H54 (cell line): Measurements from ENCODE around the gene ARPC1B.
"Not testable (repeated sequence)": the region's sequence is repeated elsewhere in the genome, so short reads cannot be mapped to it uniquely, and the experiment has no call there.

Experiments
- DNase-seq: peaks from one replicate; pipeline ENCODE4 v3.0.0; 2011; ENCODE audit warnings: low spot score, mixed read lengths; ENCODE audit not compliant: insufficient read length
- FAIRE-seq: peaks from 3 replicates; lab custom pipeline; 2011; peaks lifted over from hg19 to GRCh38; lab: Jason Lieb, UNC
- POLR2A ChIP-seq: IDR thresholded peaks from 2 replicates; pipeline ENCODE4 v1.6.1; 2011; ENCODE audit warnings: low read depth, mild to moderate bottlenecking, low read length

The ARPC1B gene

GRCh38 chr7:99403764-99404163, 29.2 kb downstream of the ARPC1B start:
- FAIRE-seq (no peak), DNase-seq (no peak)
- no peak for TF ChIP-seq POLR2A

- FAIRE-seq (no peak), DNase-seq (peak; percentile 64)
- TF ChIP-seq POLR2A = no peak
Measured at GRCh38 chr7:99404235-99404976, 29.9 kb downstream of the ARPC1B start.

- FAIRE-seq (no peak), DNase-seq (no peak)
- TF ChIP-seq POLR2A = no peak
Measured at GRCh38 chr7:99404977-99405320, 30.4 kb downstream of the ARPC1B start.

GRCh38 chr7:99406557-99406956, 32.0 kb downstream of the ARPC1B start:
- no peak for DNase-seq
- no peak for TF ChIP-seq POLR2A
- no peak for FAIRE-seq

GRCh38 chr7:99407872-99408378, 33.4 kb downstream of the ARPC1B start:
- 0 out of 2 replicates have a peak, but pooled peaks have one; percentile 36 for TF ChIP-seq POLR2A
- peak; percentile 61 for DNase-seq
- no peak for FAIRE-seq

- FAIRE-seq (peak; percentile 33), DNase-seq (peak; percentile 94)
- TF ChIP-seq POLR2A = peak; percentile 83; the same call in 1 of the 2 replicates
Measured at GRCh38 chr7:99408379-99409191, 34.1 kb downstream of the ARPC1B start, which contains the start of the genes BUD31 and PDAP1. BUD31 (plus strand) TSS chr7:99408969; CDS start chr7:99411093, 2,124 bp downstream. PDAP1 (minus strand) TSS chr7:99408597; CDS start chr7:99408548, 49 bp downstream.

GRCh38 chr7:99409192-99409572, 34.7 kb downstream of the ARPC1B start:
- FAIRE-seq (no peak), DNase-seq (no peak)
- TF ChIP-seq POLR2A = no peak

- FAIRE-seq (no peak), DNase-seq (no peak)
- no peak for TF ChIP-seq POLR2A
Measured at GRCh38 chr7:99409806-99410205, 35.3 kb downstream of the ARPC1B start.

- FAIRE-seq (no peak), DNase-seq (no peak)
- no peak for TF ChIP-seq POLR2A
Measured at GRCh38 chr7:99410635-99411034, 36.1 kb downstream of the ARPC1B start.

GRCh38 chr7:99415513-99416127, 41.1 kb downstream of the ARPC1B start:
- FAIRE-seq = not testable (repeated sequence)

GRCh38 chr7:99418260-99418659, 43.7 kb downstream of the ARPC1B start:
- no peak for TF ChIP-seq POLR2A
- DNase-seq (no peak), FAIRE-seq (no peak)

More at GRCh38 chr7:99415513-99416127, 41.1 kb downstream of the ARPC1B start:
- not testable (repeated sequence) for DNase-seq

- DNase-seq = no peak
- TF ChIP-seq POLR2A = no peak
- no peak for FAIRE-seq
Measured at GRCh38 chr7:99419323-99420021, 44.9 kb downstream of the ARPC1B start.

GRCh38 chr7:99420213-99420612, 45.7 kb downstream of the ARPC1B start:
- FAIRE-seq (no peak), DNase-seq (no peak)

More at GRCh38 chr7:99420213-99420612, 45.7 kb downstream of the ARPC1B start:
- TF ChIP-seq POLR2A = no peak
